Measurements from ENCODE around the gene TOMM20L. TPM values are rescaled to one million over a fixed set of nuclear protein-coding genes. Genes with fewer than 3 reads are reported as not detected.
A peak's percentile ranks its signal among the peaks of the same experiment; 100 is the strongest.
"Not testable (repeated sequence)": the region's sequence is repeated elsewhere in the genome, so short reads cannot be mapped to it uniquely, and the experiment has no call there.

The TOMM20L gene
- total and polyA plus RNA-seq, 2 experiments from 2014 or later = not detected

- in situ Hi-C loops (cut with MboI) = no loop called here
- H3K9me3 ChIP-seq (ENCODE audit: low read depth) = no peaks in the 10 kb centered on the region
- TF ChIP-seq EZH2phosphoT487 (IDR thresholded peaks at IDR 0.05; ENCODE audit: insufficient read depth, low read depth) (no peak), EZH2 (IDR thresholded peaks at IDR 0.05; ENCODE audit: insufficient read depth, poor library complexity, severe bottlenecking) (no peak)
Observed at GRCh38 chr14:58401587-58401986, 5.9 kb downstream of the TOMM20L start.

GRCh38 chr14:58408681-58409215, 13.0 kb downstream of the TOMM20L start:
- TF ChIP-seq EZH2phosphoT487 (IDR thresholded peaks at IDR 0.05; ENCODE audit: insufficient read depth, low read depth) (no peak), EZH2 (IDR thresholded peaks at IDR 0.05; ENCODE audit: insufficient read depth, poor library complexity, severe bottlenecking) (no peak)
- H4K20me1 ChIP-seq (ENCODE audit: insufficient read depth) = 0 out of 2 replicates have a peak, but pooled peaks cover 3% of the 10 kb centered on the region
- no peaks in the 10 kb centered on the region for H3K27me3 ChIP-seq (replicated peaks; ENCODE audit: insufficient read depth)
- H3F3A ChIP-seq (ENCODE audit: insufficient read depth) = no peaks in the 10 kb centered on the region; the same call in 1 of the 2 replicates
- WGBS, 2 experiments (ENCODE audit: low coverage in 1 of 2, low lambda C conversion rate in 2 of 2, missing lambda C conversion rate in 2 of 2) = 82 to 84% methylated on average over 3 of the region's 3 CpGs
- H2AFZ ChIP-seq = no peak overlapping the region
- H3K9me3 ChIP-seq (ENCODE audit: low read depth) = no peaks in the 10 kb centered on the region
- no peak overlapping the region for H3K9ac ChIP-seq
- H3K4me1 ChIP-seq (ENCODE audit: insufficient read depth) = no peaks in the 10 kb centered on the region
- H3K36me3 ChIP-seq (ENCODE audit: low read depth) = peaks cover 43% of the 10 kb centered on the region
- peaks cover 17% of the 10 kb centered on the region; the same call in 1 of the 2 replicates for H3K79me2 ChIP-seq (ENCODE audit: insufficient read depth)
- H3K4me2 ChIP-seq (ENCODE audit: unreplicated experiment) = no peak overlapping the region
- no peaks in the 10 kb centered on the region for H3K9me2 ChIP-seq (ENCODE audit: insufficient read depth)
- H3K27ac ChIP-seq = no peak overlapping the region
- in situ Hi-C loops (cut with MboI) = no loop called here
- no peak for DNase-seq
- H3K4me3 ChIP-seq = no peak overlapping the region

More at GRCh38 chr14:58401587-58401986, 5.9 kb downstream of the TOMM20L start:
- Histone ChIP-seq H3K79me2 (ENCODE audit: insufficient read depth) (no peaks in the 10 kb centered on the region), H3K9ac (no peak overlapping the region), H2AFZ (no peak overlapping the region), H3K4me2 (ENCODE audit: unreplicated experiment) (no peak overlapping the region), H4K20me1 (ENCODE audit: insufficient read depth) (no peaks in the 10 kb centered on the region), H3K4me1 (ENCODE audit: insufficient read depth) (no peaks in the 10 kb centered on the region), H3K27ac (no peak overlapping the region), H3K27me3 (replicated peaks; ENCODE audit: insufficient read depth) (no peaks in the 10 kb centered on the region), H3K36me3 (ENCODE audit: low read depth) (0 out of 2 replicates have a peak, but pooled peaks cover 4% of the 10 kb centered on the region), H3F3A (ENCODE audit: insufficient read depth) (no peaks in the 10 kb centered on the region; the same call in 1 of the 2 replicates), H3K4me3 (no peak overlapping the region), H3K9me2 (ENCODE audit: insufficient read depth) (no peaks in the 10 kb centered on the region)
- DNase-seq = no peak
- WGBS, 2 experiments (ENCODE audit: low coverage in 1 of 2, low lambda C conversion rate in 2 of 2, missing lambda C conversion rate in 2 of 2) = 81 to 83% methylated on average over 3 of the region's 3 CpGs

- DNase-seq = no peak
- H3K79me2 ChIP-seq (ENCODE audit: insufficient read depth) = peaks cover 64% of the 10 kb centered on the region
- H3K9ac ChIP-seq = no peak overlapping the region
- in situ Hi-C loops (cut with MboI) = no loop called here
- no peaks in the 10 kb centered on the region for H3K9me2 ChIP-seq (ENCODE audit: insufficient read depth)
- H3F3A ChIP-seq (ENCODE audit: insufficient read depth) = no peaks in the 10 kb centered on the region
- no peak for TF ChIP-seq EZH2 (IDR thresholded peaks at IDR 0.05; ENCODE audit: insufficient read depth, poor library complexity, severe bottlenecking)
- TF ChIP-seq EZH2phosphoT487 (IDR thresholded peaks at IDR 0.05; ENCODE audit: insufficient read depth, low read depth) = no peak
- H3K4me2 ChIP-seq (ENCODE audit: unreplicated experiment) = no peak overlapping the region
- H3K36me3 ChIP-seq (ENCODE audit: low read depth) = peaks cover 45% of the 10 kb centered on the region
- H3K9me3 ChIP-seq (ENCODE audit: low read depth) = no peaks in the 10 kb centered on the region
- H3K27ac ChIP-seq = no peak overlapping the region
- H3K27me3 ChIP-seq (replicated peaks; ENCODE audit: insufficient read depth) = no peaks in the 10 kb centered on the region
- H3K4me1 ChIP-seq (ENCODE audit: insufficient read depth) = no peaks in the 10 kb centered on the region
- H4K20me1 ChIP-seq (ENCODE audit: insufficient read depth) = 0 out of 2 replicates have a peak, but pooled peaks cover 3% of the 10 kb centered on the region
- 100% methylated on average over 1 of the region's 1 CpG for WGBS, 2 experiments (ENCODE audit: low coverage in 1 of 2, low lambda C conversion rate in 2 of 2, missing lambda C conversion rate in 2 of 2)
- no peak overlapping the region for H3K4me3 ChIP-seq
- no peak overlapping the region for H2AFZ ChIP-seq
Observed at GRCh38 chr14:58414845-58415244, 19.1 kb downstream of the TOMM20L start.

- in situ Hi-C loops (cut with MboI) = no loop called here
- WGBS, 2 experiments (ENCODE audit: low coverage in 1 of 2, low lambda C conversion rate in 2 of 2, missing lambda C conversion rate in 2 of 2) = 95 to 98% methylated on average over 10 of the region's 10 CpGs
- peaks cover 44% of the 10 kb centered on the region for H3K36me3 ChIP-seq (ENCODE audit: low read depth)
Observed at GRCh38 chr14:58415636-58416547, 20.2 kb downstream of the TOMM20L start.

GRCh38 chr14:58416934-58417333, 21.2 kb downstream of the TOMM20L start:
- H3F3A ChIP-seq (ENCODE audit: insufficient read depth); H3K27ac ChIP-seq; H3K9me2 ChIP-seq (ENCODE audit: insufficient read depth); H3K9ac ChIP-seq; H3K4me1 ChIP-seq (ENCODE audit: insufficient read depth); in situ Hi-C loops (cut with MboI); H3K4me2 ChIP-seq (ENCODE audit: unreplicated experiment); H4K20me1 ChIP-seq (ENCODE audit: insufficient read depth); H3K4me3 ChIP-seq; H3K9me3 ChIP-seq (ENCODE audit: low read depth); DNase-seq; H2AFZ ChIP-seq; H3K27me3 ChIP-seq (replicated peaks; ENCODE audit: insufficient read depth): not testable (repeated sequence)
- 100% methylated on average over 1 of the region's 1 CpG for WGBS, 2 experiments (ENCODE audit: low coverage in 1 of 2, low lambda C conversion rate in 2 of 2, missing lambda C conversion rate in 2 of 2)
- Histone ChIP-seq H3K79me2 (ENCODE audit: insufficient read depth) (peaks cover 82% of the 10 kb centered on the region), H3K36me3 (ENCODE audit: low read depth) (peaks cover 44% of the 10 kb centered on the region)

More at GRCh38 chr14:58415636-58416547, 20.2 kb downstream of the TOMM20L start:
- Histone ChIP-seq H3K9ac (no peak overlapping the region), H3K9me2 (ENCODE audit: insufficient read depth) (no peaks in the 10 kb centered on the region), H3K4me2 (ENCODE audit: unreplicated experiment) (no peak overlapping the region), H3K79me2 (ENCODE audit: insufficient read depth) (peaks cover 72% of the 10 kb centered on the region), H3K27ac (no peak overlapping the region), H4K20me1 (ENCODE audit: insufficient read depth) (0 out of 2 replicates have a peak, but pooled peaks cover 3% of the 10 kb centered on the region), H3K9me3 (ENCODE audit: low read depth) (no peaks in the 10 kb centered on the region), H3F3A (ENCODE audit: insufficient read depth) (no peaks in the 10 kb centered on the region), H2AFZ (no peak overlapping the region), H3K27me3 (replicated peaks; ENCODE audit: insufficient read depth) (no peaks in the 10 kb centered on the region), H3K4me3 (no peak overlapping the region), H3K4me1 (ENCODE audit: insufficient read depth) (no peaks in the 10 kb centered on the region)
- peak; percentile 13 for DNase-seq
- TF ChIP-seq EZH2 (IDR thresholded peaks at IDR 0.05; ENCODE audit: insufficient read depth, poor library complexity, severe bottlenecking) (no peak), EZH2phosphoT487 (IDR thresholded peaks at IDR 0.05; ENCODE audit: insufficient read depth, low read depth) (no peak)

All from GM23248 (cell line).